GM21381 (cell line): Measurements from ENCODE around the gene DEGS2.

Experiments
- ATAC-seq: cut with Tn5 transposase; IDR thresholded peaks from one replicate; pipeline ENCODE4 v1.9.1; 2021; ENCODE audit warnings: mild to moderate bottlenecking, moderate library complexity; ENCODE audit not compliant: unreplicated experiment

DEGS2 gene

GRCh38 chr14:100098171-100098570, 61.3 kb downstream of the DEGS2 start:
- no peak for ATAC-seq

- ATAC-seq, result no peak
Observed at GRCh38 chr14:100096656-100097055, 62.8 kb downstream of the DEGS2 start.
